WTC11 (cell line): ENCODE measurements around the gene MARK3.

ENCODE experiments used
- AFF4 ChIP-seq: sonication (generic); formaldehyde crosslinking; IDR thresholded peaks from 2 replicates; pipeline ENCODE4 v1.8.1; 2023; ENCODE audit warnings: mild to moderate bottlenecking, missing genetic modification reagents, borderline replicate concordance
- ATF1 ChIP-seq: sonication (generic); formaldehyde crosslinking; IDR thresholded peaks from 2 replicates; pipeline ENCODE4 v1.8.1; 2023; ENCODE audit warnings: mild to moderate bottlenecking, moderate library complexity, missing genetic modification reagents
- FOXK1 ChIP-seq: sonication (generic); formaldehyde crosslinking; IDR thresholded peaks from 2 replicates; pipeline ENCODE4 v1.8.0; 2022; ENCODE audit warnings: mild to moderate bottlenecking, moderate library complexity, missing genetic modification reagents
- IRF2 ChIP-seq: sonication (generic); formaldehyde crosslinking; IDR thresholded peaks from 2 replicates; pipeline ENCODE4 v1.8.0; 2022; ENCODE audit warnings: low read depth, missing genetic modification reagents, borderline replicate concordance
- JUN ChIP-seq: sonication (generic); formaldehyde crosslinking; IDR thresholded peaks from 2 replicates; pipeline ENCODE4 v1.8.0; 2023; ENCODE audit warnings: mild to moderate bottlenecking, missing genetic modification reagents
- NFYB ChIP-seq: sonication (generic); formaldehyde crosslinking; conservative IDR thresholded peaks from 2 replicates; pipeline ENCODE4 v1.8.0; 2022; ENCODE audit warnings: low read depth, missing genetic modification reagents
- PREB ChIP-seq: sonication (generic); formaldehyde crosslinking; IDR thresholded peaks from 2 replicates; pipeline ENCODE4 v1.8.1; 2022; ENCODE audit warnings: mild to moderate bottlenecking, missing genetic modification reagents, moderate library complexity, borderline replicate concordance
- SP1 ChIP-seq: sonication (generic); formaldehyde crosslinking; conservative IDR thresholded peaks from 2 replicates; pipeline ENCODE4 v1.8.1; 2022; ENCODE audit warnings: missing genetic modification reagents
- ZNF232 ChIP-seq: sonication (generic); formaldehyde crosslinking; IDR thresholded peaks from 2 replicates; pipeline ENCODE4 v1.8.0; 2022; ENCODE audit warnings: mild to moderate bottlenecking, missing genetic modification reagents
- ZNF512 ChIP-seq: sonication (generic); formaldehyde crosslinking; IDR thresholded peaks from 2 replicates; pipeline ENCODE4 v1.8.1; 2022; ENCODE audit warnings: missing genetic modification reagents, borderline replicate concordance
- TF ChIP-seq, protein P1 (sequence below): sonication (generic); formaldehyde crosslinking; IDR thresholded peaks from 2 replicates; pipeline ENCODE4 v1.8.1; 2023; ENCODE audit warnings: mild to moderate bottlenecking, missing genetic modification reagents, moderate library complexity
- TF ChIP-seq, protein P2 (sequence below): fragments of 200-600 bp; IDR thresholded peaks from 2 replicates; pipeline ENCODE4 v1.8.0; 2022; ENCODE audit warnings: antibody characterized with exemption
- TF ChIP-seq, protein P3 (sequence below): sonication (generic); formaldehyde crosslinking; IDR thresholded peaks from 2 replicates; pipeline ENCODE4 v1.8.0; 2023; ENCODE audit warnings: missing genetic modification reagents
- TF ChIP-seq, protein P4 (sequence below): fragments of 250-450 bp; sonication (Bioruptor Pico); IDR thresholded peaks from 2 replicates; pipeline ENCODE4 v1.9.0; 2021; ENCODE audit warnings: mild to moderate bottlenecking

GRCh38 chr14:103489621-103490020 is 104.4 kb downstream of the MARK3 start:
- TF ChIP-seq AFF4 (CRISPR knock-in tag): no peak
- TF ChIP-seq, protein P1, sequence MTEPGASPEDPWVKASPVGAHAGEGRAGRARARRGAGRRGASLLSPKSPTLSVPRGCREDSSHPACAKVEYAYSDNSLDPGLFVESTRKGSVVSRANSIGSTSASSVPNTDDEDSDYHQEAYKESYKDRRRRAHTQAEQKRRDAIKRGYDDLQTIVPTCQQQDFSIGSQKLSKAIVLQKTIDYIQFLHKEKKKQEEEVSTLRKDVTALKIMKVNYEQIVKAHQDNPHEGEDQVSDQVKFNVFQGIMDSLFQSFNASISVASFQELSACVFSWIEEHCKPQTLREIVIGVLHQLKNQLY: no peak
- TF ChIP-seq IRF2 (CRISPR knock-in tag): no peak
- TF ChIP-seq, protein P2, sequence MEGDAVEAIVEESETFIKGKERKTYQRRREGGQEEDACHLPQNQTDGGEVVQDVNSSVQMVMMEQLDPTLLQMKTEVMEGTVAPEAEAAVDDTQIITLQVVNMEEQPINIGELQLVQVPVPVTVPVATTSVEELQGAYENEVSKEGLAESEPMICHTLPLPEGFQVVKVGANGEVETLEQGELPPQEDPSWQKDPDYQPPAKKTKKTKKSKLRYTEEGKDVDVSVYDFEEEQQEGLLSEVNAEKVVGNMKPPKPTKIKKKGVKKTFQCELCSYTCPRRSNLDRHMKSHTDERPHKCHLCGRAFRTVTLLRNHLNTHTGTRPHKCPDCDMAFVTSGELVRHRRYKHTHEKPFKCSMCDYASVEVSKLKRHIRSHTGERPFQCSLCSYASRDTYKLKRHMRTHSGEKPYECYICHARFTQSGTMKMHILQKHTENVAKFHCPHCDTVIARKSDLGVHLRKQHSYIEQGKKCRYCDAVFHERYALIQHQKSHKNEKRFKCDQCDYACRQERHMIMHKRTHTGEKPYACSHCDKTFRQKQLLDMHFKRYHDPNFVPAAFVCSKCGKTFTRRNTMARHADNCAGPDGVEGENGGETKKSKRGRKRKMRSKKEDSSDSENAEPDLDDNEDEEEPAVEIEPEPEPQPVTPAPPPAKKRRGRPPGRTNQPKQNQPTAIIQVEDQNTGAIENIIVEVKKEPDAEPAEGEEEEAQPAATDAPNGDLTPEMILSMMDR: no peak
- TF ChIP-seq ZNF512 (CRISPR knock-in tag): no peak
- TF ChIP-seq NFYB (CRISPR knock-in tag): no peak
- no peak for TF ChIP-seq ATF1
- TF ChIP-seq, protein P3, sequence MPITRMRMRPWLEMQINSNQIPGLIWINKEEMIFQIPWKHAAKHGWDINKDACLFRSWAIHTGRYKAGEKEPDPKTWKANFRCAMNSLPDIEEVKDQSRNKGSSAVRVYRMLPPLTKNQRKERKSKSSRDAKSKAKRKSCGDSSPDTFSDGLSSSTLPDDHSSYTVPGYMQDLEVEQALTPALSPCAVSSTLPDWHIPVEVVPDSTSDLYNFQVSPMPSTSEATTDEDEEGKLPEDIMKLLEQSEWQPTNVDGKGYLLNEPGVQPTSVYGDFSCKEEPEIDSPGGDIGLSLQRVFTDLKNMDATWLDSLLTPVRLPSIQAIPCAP (CRISPR knock-in tag): no peak
- no peak for TF ChIP-seq SP1 (CRISPR knock-in tag)
- no peak for TF ChIP-seq PREB (CRISPR knock-in tag)
- TF ChIP-seq, protein P4, sequence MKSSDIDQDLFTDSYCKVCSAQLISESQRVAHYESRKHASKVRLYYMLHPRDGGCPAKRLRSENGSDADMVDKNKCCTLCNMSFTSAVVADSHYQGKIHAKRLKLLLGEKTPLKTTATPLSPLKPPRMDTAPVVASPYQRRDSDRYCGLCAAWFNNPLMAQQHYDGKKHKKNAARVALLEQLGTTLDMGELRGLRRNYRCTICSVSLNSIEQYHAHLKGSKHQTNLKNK: no peak
- no peak for TF ChIP-seq FOXK1 (CRISPR knock-in tag)
- no peak for TF ChIP-seq ZNF232
- no peak for TF ChIP-seq JUN (CRISPR knock-in tag)
